IPS DF 6.9 (cell line): ENCODE data around the gene ACTR3C.

Source experiments
- DNase-seq: peaks from one replicate; pipeline ENCODE4 v3.0.0-alpha.2; 2013; ENCODE audit warnings: low read depth, low spot score
- H3K27ac ChIP-seq: one replicate; pipeline ENCODE4 v1.5.1; 2013; ENCODE audit warnings: low read length, control low read depth
- H3K27me3 ChIP-seq: 2 replicates; pipeline ENCODE4 v1.6.1; 2013; ENCODE audit warnings: mild to moderate bottlenecking, low read length; ENCODE audit not compliant: control insufficient read depth, insufficient read depth
- H3K36me3 ChIP-seq: 2 replicates; pipeline ENCODE4 v1.6.1; 2013; ENCODE audit warnings: low read length; ENCODE audit not compliant: control insufficient read depth, insufficient read depth
- H3K4me1 ChIP-seq: 2 replicates; pipeline ENCODE4 v1.6.1; 2013; ENCODE audit warnings: low read length; ENCODE audit not compliant: control insufficient read depth, insufficient read depth
- H3K4me3 ChIP-seq: 2 replicates; pipeline ENCODE4 v1.5.1; 2013; ENCODE audit warnings: mild to moderate bottlenecking, low read length
- H3K9me3 ChIP-seq: 2 replicates; pipeline ENCODE4 v1.6.1; 2013; ENCODE audit warnings: low read length, inconsistent platforms; ENCODE audit not compliant: control insufficient read depth, insufficient read depth
- WGBS: extraction: QIAGEN DNeasy Blood & Tissue Kit; methylation state at CpG from one replicate; pipeline ENCODE4 v1.1.7; 2013; ENCODE audit warnings: mixed read lengths, missing lambda C conversion rate; ENCODE audit not compliant: insufficient read length, insufficient coverage; 5-methylcytosine and 5-hydroxymethylcytosine counted together

ACTR3C gene

GRCh38 chr7:150358988-150359621 is 35.8 kb upstream of the ACTR3C start:
- no peak for DNase-seq
- H3K4me1 ChIP-seq: peaks cover 7% of the 10 kb centered on the region
- 100% methylated on average over 3 of the region's 4 CpGs for WGBS

GRCh38 chr7:150358433-150358832 is 35.1 kb upstream of the ACTR3C start:
- no CpG with 5 or more reads among the region's 4 CpGs for WGBS
- peaks cover 7% of the 10 kb centered on the region for H3K4me1 ChIP-seq

More at GRCh38 chr7:150358988-150359621, 35.8 kb upstream of the ACTR3C start:
- Histone ChIP-seq H3K4me3 (no peak overlapping the region), H3K27me3 (no peaks in the 10 kb centered on the region), H3K36me3 (no peaks in the 10 kb centered on the region), H3K27ac (no peak overlapping the region), H3K9me3 (no peaks in the 10 kb centered on the region)

GRCh38 chr7:150357771-150358427 is 34.6 kb upstream of the ACTR3C start:
- DNase-seq: no peak
- no peaks in the 10 kb centered on the region for H3K9me3 ChIP-seq
- H3K4me1 ChIP-seq: peaks cover 5% of the 10 kb centered on the region
- no peak overlapping the region for H3K4me3 ChIP-seq
- no peaks in the 10 kb centered on the region for H3K27me3 ChIP-seq
- WGBS: no CpG with 5 or more reads among the region's 13 CpGs
- H3K36me3 ChIP-seq: no peaks in the 10 kb centered on the region
- H3K27ac ChIP-seq: no peak overlapping the region

More at GRCh38 chr7:150358433-150358832, 35.1 kb upstream of the ACTR3C start:
- H3K4me3 ChIP-seq: no peak overlapping the region
- DNase-seq: no peak
- no peak overlapping the region for H3K27ac ChIP-seq
- H3K36me3 ChIP-seq: no peaks in the 10 kb centered on the region
- no peaks in the 10 kb centered on the region for H3K27me3 ChIP-seq
- H3K9me3 ChIP-seq: no peaks in the 10 kb centered on the region

GRCh38 chr7:150357270-150357669 is 33.9 kb upstream of the ACTR3C start:
- Histone ChIP-seq H3K4me3 (no peak overlapping the region), H3K9me3 (no peaks in the 10 kb centered on the region), H3K36me3 (no peaks in the 10 kb centered on the region), H3K27me3 (no peaks in the 10 kb centered on the region), H3K27ac (no peak overlapping the region), H3K4me1 (peaks cover 4% of the 10 kb centered on the region)
- no peak for DNase-seq
- WGBS: no CpG with 5 or more reads among the region's 9 CpGs

GRCh38 chr7:150356265-150356897 is 33.0 kb upstream of the ACTR3C start:
- H3K4me1 ChIP-seq: no peaks in the 10 kb centered on the region
- H3K27ac ChIP-seq: no peak overlapping the region
- no CpG with 5 or more reads among the region's 6 CpGs for WGBS
- no peaks in the 10 kb centered on the region for H3K36me3 ChIP-seq
- no peak for DNase-seq
- no peak overlapping the region for H3K4me3 ChIP-seq
- H3K9me3 ChIP-seq: no peaks in the 10 kb centered on the region
- H3K27me3 ChIP-seq: no peaks in the 10 kb centered on the region

GRCh38 chr7:150355666-150356059 is 32.3 kb upstream of the ACTR3C start:
- no CpG with 5 or more reads among the region's 1 CpG for WGBS
- H3K4me3 ChIP-seq: no peak overlapping the region
- H3K36me3 ChIP-seq: no peaks in the 10 kb centered on the region
- no peaks in the 10 kb centered on the region for H3K4me1 ChIP-seq
- no peaks in the 10 kb centered on the region for H3K27me3 ChIP-seq
- no peaks in the 10 kb centered on the region for H3K9me3 ChIP-seq
- DNase-seq: no peak
- no peak overlapping the region for H3K27ac ChIP-seq

- no peak for DNase-seq
- Histone ChIP-seq H3K9me3 (no peaks in the 10 kb centered on the region), H3K4me3 (no peak overlapping the region), H3K36me3 (no peaks in the 10 kb centered on the region), H3K4me1 (no peaks in the 10 kb centered on the region), H3K27me3 (no peaks in the 10 kb centered on the region), H3K27ac (no peak overlapping the region)
- WGBS: no CpG with 5 or more reads among the region's 8 CpGs
Observed at GRCh38 chr7:150351587-150352194, 28.3 kb upstream of the ACTR3C start.

- Histone ChIP-seq H3K9me3 (no peaks in the 10 kb centered on the region; the same call in 1 of the 2 replicates), H3K4me3 (no peak overlapping the region), H3K4me1 (peaks cover 3% of the 10 kb centered on the region; the same call in 1 of the 2 replicates), H3K27ac (no peak overlapping the region), H3K27me3 (peaks cover 9% of the 10 kb centered on the region), H3K36me3 (no peaks in the 10 kb centered on the region)
- no peak for DNase-seq
- WGBS: no CpG with 5 or more reads among the region's 5 CpGs
Observed at GRCh38 chr7:150346922-150347321, 23.6 kb upstream of the ACTR3C start.

- no CpG with 5 or more reads among the region's 1 CpG for WGBS
Observed at GRCh38 chr7:150345012-150345411, 21.7 kb upstream of the ACTR3C start.

GRCh38 chr7:150344299-150344698 is 21.0 kb upstream of the ACTR3C start:
- Histone ChIP-seq H3K27ac (no peak overlapping the region), H3K4me1 (peaks cover 7% of the 10 kb centered on the region), H3K9me3 (no peaks in the 10 kb centered on the region; the same call in 1 of the 2 replicates), H3K27me3 (peaks cover 9% of the 10 kb centered on the region), H3K4me3 (no peak overlapping the region), H3K36me3 (no peaks in the 10 kb centered on the region)
- no peak for DNase-seq

More at GRCh38 chr7:150345012-150345411, 21.7 kb upstream of the ACTR3C start:
- Histone ChIP-seq H3K4me3 (no peak overlapping the region), H3K36me3 (no peaks in the 10 kb centered on the region), H3K27me3 (peaks cover 9% of the 10 kb centered on the region), H3K27ac (no peak overlapping the region), H3K4me1 (peaks cover 7% of the 10 kb centered on the region), H3K9me3 (no peaks in the 10 kb centered on the region; the same call in 1 of the 2 replicates)
- no peak for DNase-seq
